Right lobe of liver (tissue), 6 donors: ENCODE measurements around the gene PRIMPOL. TPM values are rescaled to one million over a fixed set of nuclear protein-coding genes. Genes with fewer than 3 reads are reported as not detected.

ENCODE experiments used
- ATAC-seq, 4 donors: fragments of 200-7000 bp; cut with Tn5 transposase; one replicate each; pipeline ENCODE4 v1.9.1; 2020; ENCODE audit warnings: mild to moderate bottlenecking in 4 of 4, moderate library complexity in 4 of 4
- DNase-seq, 3 donors: peaks; one replicate each; pipeline ENCODE4 v3.0.0-alpha.2; 2020
- H3K27ac ChIP-seq, 3 donors: fragments of 200-600 bp; one replicate each; pipeline ENCODE4 v1.8.0; 2022
- H3K27me3 ChIP-seq, 2 donors: fragments of 200-600 bp; one replicate each; pipeline ENCODE4 v1.8.0; 2022
- H3K36me3 ChIP-seq, 4 donors: fragments of 200-600 bp; sonication (generic) in 1 of 4; one replicate each; pipeline versions ENCODE4 v1.5.1 to v1.8.0; 2017 to 2022; ENCODE audit warnings: control low read depth in 1 of 4
- H3K4me1 ChIP-seq, 4 donors: fragments of 200-600 bp; sonication (generic) in 1 of 4; one replicate each; pipeline versions ENCODE4 v1.5.1 to v1.8.0; 2017 to 2022; ENCODE audit warnings: control low read depth in 1 of 4
- H3K4me3 ChIP-seq, 3 donors: fragments of 200-600 bp; one replicate each; pipeline ENCODE4 v1.8.0; 2022
- H3K9me3 ChIP-seq, 4 donors: fragments of 200-600 bp; sonication (generic) in 1 of 4; one replicate each; pipeline versions ENCODE4 v1.5.1 to v1.8.0; 2017 to 2022; ENCODE audit warnings: control low read depth in 1 of 4
- CTCF ChIP-seq, 4 donors: fragments of 200-600 bp in 3 of 4; fragments of 450-650 bp in 1 of 4; IDR thresholded peaks; one replicate each; pipeline versions ENCODE4 v1.5.1 to v1.8.0; 2016 to 2022; ENCODE audit warnings: antibody characterized with exemption in 4 of 4, mild to moderate bottlenecking in 2 of 4
- POLR2A ChIP-seq: fragments of 450-650 bp; IDR thresholded peaks from one replicate; pipeline ENCODE4 v1.6.1; 2017; ENCODE audit warnings: antibody characterized with exemption, mild to moderate bottlenecking
- WGBS: methylation state at CpG from one replicate; pipeline ENCODE4 v1.1.6; 2018; ENCODE audit warnings: low coverage, low lambda C conversion rate; ENCODE audit not compliant: insufficient coverage; ENCODE audit errors: missing lambda C conversion rate; 5-methylcytosine and 5-hydroxymethylcytosine counted together
- intact Hi-C, 2 donors: fragments of 100-400 bp; cut with DNase I; formaldehyde crosslinking; loops; one replicate each; pipeline versions ENCODE4 v1.11.2 to v1.14.1; 2022
- total RNA-seq, 6 experiments: library from RNA; depleted of rRNA in 2 of 6; stranded (reverse); fragments of >200 nt in 2 of 6; fragmentation: NEBNext Ultra II Directional in 3 of 6; extraction: Animal tissue kit (Norgen Biotek cat#: 25700) in 3 of 6; gene quantifications; one replicate each; pipeline versions ENCODE4 v1.1.0 to v1.2.4, GENCODE V29; 2016 to 2023
- donor health status: DM: no; HTN: yes; CAD: no.
- donor health status: DM: no; HTN: no; CAD: no.
- donor health status: DM: no; HTN: no; CAD: no.
- donor health status: DM: no; HTN: yes; CAD: no.
- donor health status: DM: no; HTN: yes; CAD: no.

Gene PRIMPOL
- total RNA-seq, 6 experiments from 2014 or later: 4.0 to 8.7 (median 5.7) TPM

GRCh38 chr4:184695178-184695896, 45.8 kb downstream of the PRIMPOL start:
- DNase-seq: no peak
- Histone ChIP-seq H3K4me1 (no peaks in the 10 kb centered on the region), H3K27me3 (no peaks in the 10 kb centered on the region), H3K9me3 (no peaks in the 10 kb centered on the region), H3K27ac (no peak overlapping the region), H3K4me3 (no peak overlapping the region), H3K36me3 (peaks cover 0 to 8% (median 3%) of the 10 kb centered on the region in 4 donors)
- ATAC-seq: no peak
- intact Hi-C loops: no loop called here
- WGBS: 78% methylated on average over 3 of the region's 3 CpGs
- TF ChIP-seq POLR2A (no peak), CTCF (IDR thresholded peaks at IDR 0.05) (no peak)

- ATAC-seq: no peak
Measured at GRCh38 chr4:184697956-184698355, 48.4 kb downstream of the PRIMPOL start.

GRCh38 chr4:184699941-184700340, 50.4 kb downstream of the PRIMPOL start:
- no peak overlapping the region for H3K27ac ChIP-seq
- no peak overlapping the region for H3K4me3 ChIP-seq
- H3K27me3 ChIP-seq: no peaks in the 10 kb centered on the region
- H3K36me3 ChIP-seq: no peaks in the 10 kb centered on the region
- TF ChIP-seq CTCF (IDR thresholded peaks at IDR 0.05): no peak
- TF ChIP-seq POLR2A: no peak
- 96% methylated on average over 4 of the region's 4 CpGs for WGBS
- no peaks in the 10 kb centered on the region for H3K4me1 ChIP-seq
- H3K9me3 ChIP-seq: no peaks in the 10 kb centered on the region
- no peak for DNase-seq
- intact Hi-C loops: no loop called here
- no peak for ATAC-seq

More at GRCh38 chr4:184697956-184698355, 48.4 kb downstream of the PRIMPOL start:
- WGBS: 78% methylated on average over 2 of the region's 3 CpGs
- H3K27ac ChIP-seq: no peak overlapping the region
- H3K4me3 ChIP-seq: no peak overlapping the region
- H3K9me3 ChIP-seq: no peaks in the 10 kb centered on the region
- no peak for DNase-seq
- H3K27me3 ChIP-seq: no peaks in the 10 kb centered on the region
- H3K4me1 ChIP-seq: no peaks in the 10 kb centered on the region
- H3K36me3 ChIP-seq: peaks cover 0 to 8% (median 3%) of the 10 kb centered on the region in 4 donors
- TF ChIP-seq POLR2A (no peak), CTCF (IDR thresholded peaks at IDR 0.05) (no peak)
- intact Hi-C loops: no loop called here

- no peak for DNase-seq
- ATAC-seq: no peak
- no peaks in the 10 kb centered on the region for H3K9me3 ChIP-seq
- no peak overlapping the region for H3K27ac ChIP-seq
- H3K4me1 ChIP-seq: no peaks in the 10 kb centered on the region
- intact Hi-C loops: no loop called here
- no peaks in the 10 kb centered on the region for H3K36me3 ChIP-seq
- TF ChIP-seq POLR2A (no peak), CTCF (IDR thresholded peaks at IDR 0.05) (no peak)
- no peak overlapping the region for H3K4me3 ChIP-seq
- 92% methylated on average over 2 of the region's 2 CpGs for WGBS
- no peaks in the 10 kb centered on the region for H3K27me3 ChIP-seq
Measured at GRCh38 chr4:184702114-184702513, 52.6 kb downstream of the PRIMPOL start.
